HG03280 (cell line): Measurements from ENCODE around the gene EEF1AKMT1.
"Not testable (repeated sequence)": the region's sequence is repeated elsewhere in the genome, so short reads cannot be mapped to it uniquely, and the experiment has no call there.

Experiments used
- ATAC-seq: cut with Tn5 transposase; IDR thresholded peaks from one replicate; pipeline ENCODE4 v1.9.1; 2021; ENCODE audit warnings: mild to moderate bottlenecking, moderate library complexity; ENCODE audit not compliant: unreplicated experiment

EEF1AKMT1 gene

GRCh38 chr13:20778311-20778710 is 4.5 kb upstream of the EEF1AKMT1 start:
- ATAC-seq = no peak

- no peak for ATAC-seq
Measured at GRCh38 chr13:20776751-20777150, 3.0 kb upstream of the EEF1AKMT1 start.

- ATAC-seq = no peak
Measured at GRCh38 chr13:20775961-20776360, 2.2 kb upstream of the EEF1AKMT1 start.

GRCh38 chr13:20774746-20775145 is 985 bp upstream of the EEF1AKMT1 start:
- no peak for ATAC-seq

- no peak for ATAC-seq
Measured at GRCh38 chr13:20772401-20773131, 1.2 kb downstream of the EEF1AKMT1 start.

GRCh38 chr13:20769834-20770233 is 3.9 kb downstream of the EEF1AKMT1 start:
- ATAC-seq = no peak

- no peak for ATAC-seq
Measured at GRCh38 chr13:20769091-20769490, 4.7 kb downstream of the EEF1AKMT1 start.

- no peak for ATAC-seq
Measured at GRCh38 chr13:20767309-20767943, 6.3 kb downstream of the EEF1AKMT1 start.

- ATAC-seq = no peak
Measured at GRCh38 chr13:20760872-20761271, 12.9 kb downstream of the EEF1AKMT1 start.

GRCh38 chr13:20754009-20754408 is 19.8 kb downstream of the EEF1AKMT1 start:
- no peak for ATAC-seq

GRCh38 chr13:20749377-20749776 is 24.4 kb downstream of the EEF1AKMT1 start:
- ATAC-seq = no peak

GRCh38 chr13:20743830-20744404 is 29.8 kb downstream of the EEF1AKMT1 start:
- not testable (repeated sequence) for ATAC-seq

GRCh38 chr13:20740021-20740420 is 33.7 kb downstream of the EEF1AKMT1 start:
- ATAC-seq = no peak

- no peak for ATAC-seq
Measured at GRCh38 chr13:20738616-20739015, 35.1 kb downstream of the EEF1AKMT1 start.

- no peak for ATAC-seq
Measured at GRCh38 chr13:20729633-20730585, 43.9 kb downstream of the EEF1AKMT1 start.

- ATAC-seq = no peak
Measured at GRCh38 chr13:20728579-20729311, 45.0 kb downstream of the EEF1AKMT1 start.

- ATAC-seq = no peak
Measured at GRCh38 chr13:20727856-20728255, 45.9 kb downstream of the EEF1AKMT1 start.

- no peak for ATAC-seq
Measured at GRCh38 chr13:20721454-20722357, 52.1 kb downstream of the EEF1AKMT1 start.

GRCh38 chr13:20721058-20721453 is 52.7 kb downstream of the EEF1AKMT1 start:
- no peak for ATAC-seq
